ENCODE measurements around the gene SLC37A2. TPM values are rescaled to one million over a fixed set of nuclear protein-coding genes. Genes with fewer than 3 reads are reported as not detected.

The SLC37A2 gene
- total RNA-seq, 1 experiment from 2014 or later = not detected

DNA sequence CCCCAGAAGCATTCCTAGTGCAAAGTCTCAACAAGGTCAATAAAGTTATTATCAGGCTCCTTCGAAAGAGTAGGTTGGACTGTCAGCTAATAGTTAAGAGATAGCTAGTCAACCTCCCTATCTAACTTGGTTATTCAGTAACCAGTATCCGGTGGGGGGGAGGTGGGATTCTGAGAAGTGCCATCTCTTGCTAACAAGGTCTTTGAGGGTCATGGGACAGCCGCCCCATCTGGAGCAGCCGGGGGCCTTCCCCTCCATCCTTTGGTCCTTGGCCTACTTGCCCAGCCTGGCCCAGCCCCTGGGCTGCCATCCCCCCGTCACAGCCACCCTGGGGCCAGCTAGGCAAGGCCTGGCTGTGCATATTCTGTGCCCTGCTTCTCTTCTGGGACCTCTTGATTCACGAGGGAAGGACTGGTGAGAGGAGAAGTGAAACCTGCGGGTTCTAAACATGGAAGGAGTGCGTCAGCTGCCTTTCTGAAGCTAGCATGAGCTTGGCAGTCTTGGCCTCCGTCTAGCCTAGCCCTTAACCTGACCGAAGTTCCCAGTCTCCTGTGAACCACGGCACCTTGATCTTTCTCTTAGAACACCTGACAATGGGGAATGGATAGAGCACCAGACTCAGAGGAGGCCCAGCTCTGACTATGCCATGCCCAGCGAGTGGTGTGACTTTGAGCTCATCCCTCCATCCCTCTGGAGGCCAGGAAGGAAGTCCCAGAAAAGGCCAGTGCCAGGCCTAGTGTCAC, 9.3 kb downstream of the SLC37A2 start:
- Histone ChIP-seq H3K27ac (ENCODE audit: low read depth, low read length, poor library complexity, severe bottlenecking) (no peak overlapping the region), H3K9me3 (ENCODE audit: low read depth, low read length, poor library complexity, severe bottlenecking) (no peaks in the 10 kb centered on the region), H3K36me3 (ENCODE audit: insufficient read depth, low read length, poor library complexity, severe bottlenecking) (no peaks in the 10 kb centered on the region), H3K4me3 (ENCODE audit: low read depth, low read length, poor library complexity, severe bottlenecking) (no peak overlapping the region), H3K27me3 (replicated peaks; ENCODE audit: insufficient read depth, low read depth, low read length, poor library complexity) (no peaks in the 10 kb centered on the region), H3K4me1 (ENCODE audit: insufficient read depth, low read length, poor library complexity, severe bottlenecking) (no peaks in the 10 kb centered on the region)
- CTCF ChIA-PET = no interaction called here
- BruUV-seq (replicated peaks) = no TSS peak
- no peak for TF ChIP-seq EZH2 (IDR thresholded peaks at IDR 0.05; ENCODE audit: borderline replicate concordance, low read depth, low read length, poor library complexity, severe bottlenecking)
- TF ChIP-seq, protein P1, sequence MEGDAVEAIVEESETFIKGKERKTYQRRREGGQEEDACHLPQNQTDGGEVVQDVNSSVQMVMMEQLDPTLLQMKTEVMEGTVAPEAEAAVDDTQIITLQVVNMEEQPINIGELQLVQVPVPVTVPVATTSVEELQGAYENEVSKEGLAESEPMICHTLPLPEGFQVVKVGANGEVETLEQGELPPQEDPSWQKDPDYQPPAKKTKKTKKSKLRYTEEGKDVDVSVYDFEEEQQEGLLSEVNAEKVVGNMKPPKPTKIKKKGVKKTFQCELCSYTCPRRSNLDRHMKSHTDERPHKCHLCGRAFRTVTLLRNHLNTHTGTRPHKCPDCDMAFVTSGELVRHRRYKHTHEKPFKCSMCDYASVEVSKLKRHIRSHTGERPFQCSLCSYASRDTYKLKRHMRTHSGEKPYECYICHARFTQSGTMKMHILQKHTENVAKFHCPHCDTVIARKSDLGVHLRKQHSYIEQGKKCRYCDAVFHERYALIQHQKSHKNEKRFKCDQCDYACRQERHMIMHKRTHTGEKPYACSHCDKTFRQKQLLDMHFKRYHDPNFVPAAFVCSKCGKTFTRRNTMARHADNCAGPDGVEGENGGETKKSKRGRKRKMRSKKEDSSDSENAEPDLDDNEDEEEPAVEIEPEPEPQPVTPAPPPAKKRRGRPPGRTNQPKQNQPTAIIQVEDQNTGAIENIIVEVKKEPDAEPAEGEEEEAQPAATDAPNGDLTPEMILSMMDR (conservative IDR thresholded peaks at IDR 0.05; ENCODE audit: low read depth, low read length) = no peak
- POLR2A ChIA-PET (ENCODE audit: low non-redundant PET) = no interaction called here
- intact Hi-C loops (cut with micrococcal nuclease; ENCODE audit: unreplicated experiment) = no loop called here
- no peak for DNase-seq (ENCODE audit: low spot score)

DNA sequence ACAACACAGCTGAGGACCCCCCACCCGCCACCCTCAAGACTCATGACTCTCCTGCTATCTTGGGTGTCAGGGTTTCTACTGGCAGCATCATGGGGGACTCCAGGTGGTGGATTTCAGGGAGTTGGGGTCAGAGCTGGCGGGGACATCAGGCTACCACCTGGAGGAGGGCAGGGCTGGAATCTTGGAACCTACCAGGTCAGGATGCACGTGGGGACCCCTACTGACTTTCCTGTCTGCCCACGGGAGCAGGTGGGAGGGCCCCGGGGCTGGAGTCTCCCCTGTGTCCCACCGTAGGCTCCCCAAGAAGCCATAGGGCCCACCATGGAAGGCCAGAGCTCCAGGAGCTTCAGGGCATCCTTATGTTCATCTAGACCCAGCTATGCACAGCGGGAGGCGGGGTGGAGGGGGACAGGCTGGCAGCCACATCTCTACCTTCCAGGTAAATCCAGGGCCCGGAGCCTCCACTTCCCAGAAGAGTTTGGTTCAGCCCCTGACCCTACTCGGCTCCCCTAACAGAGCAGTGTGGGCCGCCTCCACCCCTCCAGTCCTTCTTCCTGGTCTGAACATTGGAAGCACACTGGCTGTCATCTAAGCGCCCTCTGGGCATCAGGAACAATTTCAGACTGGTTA, 10.0 kb downstream of the SLC37A2 start:
- no peak for DNase-seq (ENCODE audit: low spot score)
- BruUV-seq (replicated peaks) = no TSS peak
- no peaks in the 10 kb centered on the region for H3K36me3 ChIP-seq (ENCODE audit: insufficient read depth, low read length, poor library complexity, severe bottlenecking)
- no peaks in the 10 kb centered on the region for H3K27me3 ChIP-seq (replicated peaks; ENCODE audit: insufficient read depth, low read depth, low read length, poor library complexity)
- intact Hi-C loops (cut with micrococcal nuclease; ENCODE audit: unreplicated experiment) = no loop called here
- ChIA-PET CTCF (no interaction called here), POLR2A (ENCODE audit: low non-redundant PET) (no interaction called here)
- no peak overlapping the region for H3K27ac ChIP-seq (ENCODE audit: low read depth, low read length, poor library complexity, severe bottlenecking)
- TF ChIP-seq EZH2 (IDR thresholded peaks at IDR 0.05; ENCODE audit: borderline replicate concordance, low read depth, low read length, poor library complexity, severe bottlenecking) = no peak
- TF ChIP-seq, protein P1 (conservative IDR thresholded peaks at IDR 0.05; ENCODE audit: low read depth, low read length) = no peak
- no peak overlapping the region for H3K4me3 ChIP-seq (ENCODE audit: low read depth, low read length, poor library complexity, severe bottlenecking)
- no peaks in the 10 kb centered on the region for H3K4me1 ChIP-seq (ENCODE audit: insufficient read depth, low read length, poor library complexity, severe bottlenecking)
- H3K9me3 ChIP-seq (ENCODE audit: low read depth, low read length, poor library complexity, severe bottlenecking) = no peaks in the 10 kb centered on the region

DNA sequence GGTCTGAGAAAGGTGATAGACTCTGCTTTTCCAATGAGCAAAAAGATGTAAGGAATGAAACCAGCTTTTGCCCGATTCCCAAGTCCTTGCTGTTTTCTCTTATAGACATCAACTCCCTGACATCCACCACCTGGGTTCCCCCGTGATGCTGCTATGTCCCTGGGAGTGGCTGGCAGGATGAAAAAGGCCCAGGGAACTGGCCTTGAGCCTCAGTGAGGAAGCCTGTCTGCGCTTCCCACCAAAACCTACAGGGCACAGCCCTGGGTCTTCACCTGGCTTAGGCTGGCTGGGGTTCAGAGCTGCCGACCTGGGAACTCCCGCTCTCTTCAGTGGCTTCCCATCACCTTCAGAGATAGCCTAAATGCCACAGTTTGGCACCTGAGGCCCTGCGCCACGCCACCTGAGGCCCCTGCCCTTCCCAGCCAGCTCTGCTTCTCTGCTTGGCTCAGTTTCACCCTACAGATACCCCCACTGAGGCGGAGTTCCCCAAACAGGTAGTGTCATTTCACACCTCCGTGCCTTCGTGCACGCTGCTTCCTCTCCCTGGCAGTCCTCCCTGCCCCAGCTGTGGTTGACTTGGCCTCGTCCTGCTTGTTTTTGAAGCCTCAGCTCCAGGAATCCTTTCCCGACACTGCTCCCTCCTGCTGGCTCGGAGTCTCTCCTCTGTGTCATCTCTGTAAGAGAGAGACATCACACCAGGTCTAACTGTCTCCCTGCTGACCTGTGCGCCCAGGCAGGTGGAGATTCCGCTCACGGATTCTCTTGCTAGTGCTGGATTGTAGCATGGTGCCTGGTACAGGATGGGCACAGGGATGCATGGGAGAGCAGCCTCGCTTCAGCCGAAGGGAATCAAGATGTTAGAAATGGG, 10.7 kb downstream of the SLC37A2 start:
- no peak for DNase-seq (ENCODE audit: low spot score)
- intact Hi-C loops (cut with micrococcal nuclease; ENCODE audit: unreplicated experiment) = no loop called here
- Histone ChIP-seq H3K27me3 (replicated peaks; ENCODE audit: insufficient read depth, low read depth, low read length, poor library complexity) (no peaks in the 10 kb centered on the region), H3K9me3 (ENCODE audit: low read depth, low read length, poor library complexity, severe bottlenecking) (no peaks in the 10 kb centered on the region), H3K27ac (ENCODE audit: low read depth, low read length, poor library complexity, severe bottlenecking) (no peak overlapping the region), H3K4me3 (ENCODE audit: low read depth, low read length, poor library complexity, severe bottlenecking) (no peak overlapping the region), H3K4me1 (ENCODE audit: insufficient read depth, low read length, poor library complexity, severe bottlenecking) (no peaks in the 10 kb centered on the region), H3K36me3 (ENCODE audit: insufficient read depth, low read length, poor library complexity, severe bottlenecking) (no peaks in the 10 kb centered on the region)
- TF ChIP-seq, protein P1 (conservative IDR thresholded peaks at IDR 0.05; ENCODE audit: low read depth, low read length) = no peak
- no peak for TF ChIP-seq EZH2 (IDR thresholded peaks at IDR 0.05; ENCODE audit: borderline replicate concordance, low read depth, low read length, poor library complexity, severe bottlenecking)
- POLR2A ChIA-PET (ENCODE audit: low non-redundant PET) = no interaction called here
- no TSS peak for BruUV-seq (replicated peaks)
- CTCF ChIA-PET = no interaction called here

All from A673 (cell line).